ENCODE results near the gene SPATA2. TPM values are rescaled to one million over a fixed set of nuclear protein-coding genes. Genes with fewer than 3 reads are reported as not detected.
A peak's percentile ranks its signal among the peaks of the same experiment; 100 is the strongest.

The SPATA2 gene
- total RNA-seq, 1 experiment from 2014 or later: 8.3 TPM

DNA sequence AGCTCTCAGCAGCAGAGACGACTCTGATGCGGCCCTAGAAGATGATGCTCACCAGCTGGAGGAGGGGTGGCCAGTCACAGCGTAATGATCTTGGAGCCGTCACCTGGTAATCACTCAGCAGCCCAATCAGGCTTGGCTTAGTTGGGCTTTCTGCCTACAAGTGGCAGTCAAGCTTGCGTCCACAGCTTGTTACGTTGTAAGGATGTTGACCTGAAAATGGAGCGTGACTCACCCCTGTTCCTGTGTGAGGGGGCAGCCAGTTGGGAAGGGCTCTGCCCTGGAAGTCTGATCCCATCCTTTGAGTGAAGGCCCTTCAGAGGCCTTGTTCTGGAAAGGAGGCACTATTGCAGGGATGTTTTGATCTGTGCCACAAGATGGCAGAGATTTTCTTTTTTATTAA lies 49.8 kb downstream of the SPATA2 start:
- ATAC-seq (peak; percentile 51; the same call in 1 of the 2 replicates), DNase-seq (ENCODE audit: low read depth, low spot score) (no peak)
- ChIA-PET POLR2A (no interaction called here), CTCF (no interaction called here)
- Histone ChIP-seq H3K4me1 (ENCODE audit: control insufficient read depth, insufficient read depth, low read length) (no peaks in the 10 kb centered on the region), H3K27me3 (ENCODE audit: control insufficient read depth, insufficient read depth, low read length) (no peaks in the 10 kb centered on the region), H3K27ac (ENCODE audit: low read length) (no peak overlapping the region), H3K36me3 (ENCODE audit: control insufficient read depth, insufficient read depth, low read length) (no peaks in the 10 kb centered on the region), H3K4me3 (ENCODE audit: low read depth in 2 of 2, low read length in 2 of 2) (no peak overlapping the region), H3K9me3 (ENCODE audit: control insufficient read depth, insufficient read depth, low read depth, low read length) (no peaks in the 10 kb centered on the region)
- no TSS peak for BruUV-seq (replicated peaks)
- no peak for TF ChIP-seq POLR2AphosphoS5 (IDR thresholded peaks at IDR 0.05; ENCODE audit: low read depth, low read length)
- TF ChIP-seq, protein P1, sequence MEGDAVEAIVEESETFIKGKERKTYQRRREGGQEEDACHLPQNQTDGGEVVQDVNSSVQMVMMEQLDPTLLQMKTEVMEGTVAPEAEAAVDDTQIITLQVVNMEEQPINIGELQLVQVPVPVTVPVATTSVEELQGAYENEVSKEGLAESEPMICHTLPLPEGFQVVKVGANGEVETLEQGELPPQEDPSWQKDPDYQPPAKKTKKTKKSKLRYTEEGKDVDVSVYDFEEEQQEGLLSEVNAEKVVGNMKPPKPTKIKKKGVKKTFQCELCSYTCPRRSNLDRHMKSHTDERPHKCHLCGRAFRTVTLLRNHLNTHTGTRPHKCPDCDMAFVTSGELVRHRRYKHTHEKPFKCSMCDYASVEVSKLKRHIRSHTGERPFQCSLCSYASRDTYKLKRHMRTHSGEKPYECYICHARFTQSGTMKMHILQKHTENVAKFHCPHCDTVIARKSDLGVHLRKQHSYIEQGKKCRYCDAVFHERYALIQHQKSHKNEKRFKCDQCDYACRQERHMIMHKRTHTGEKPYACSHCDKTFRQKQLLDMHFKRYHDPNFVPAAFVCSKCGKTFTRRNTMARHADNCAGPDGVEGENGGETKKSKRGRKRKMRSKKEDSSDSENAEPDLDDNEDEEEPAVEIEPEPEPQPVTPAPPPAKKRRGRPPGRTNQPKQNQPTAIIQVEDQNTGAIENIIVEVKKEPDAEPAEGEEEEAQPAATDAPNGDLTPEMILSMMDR (IDR thresholded peaks at IDR 0.05): no peak
- no peak for TF ChIP-seq SIN3A (IDR thresholded peaks at IDR 0.05; ENCODE audit: borderline replicate concordance, insufficient read depth, low read depth, low read length)
- TF ChIP-seq, protein P2, sequence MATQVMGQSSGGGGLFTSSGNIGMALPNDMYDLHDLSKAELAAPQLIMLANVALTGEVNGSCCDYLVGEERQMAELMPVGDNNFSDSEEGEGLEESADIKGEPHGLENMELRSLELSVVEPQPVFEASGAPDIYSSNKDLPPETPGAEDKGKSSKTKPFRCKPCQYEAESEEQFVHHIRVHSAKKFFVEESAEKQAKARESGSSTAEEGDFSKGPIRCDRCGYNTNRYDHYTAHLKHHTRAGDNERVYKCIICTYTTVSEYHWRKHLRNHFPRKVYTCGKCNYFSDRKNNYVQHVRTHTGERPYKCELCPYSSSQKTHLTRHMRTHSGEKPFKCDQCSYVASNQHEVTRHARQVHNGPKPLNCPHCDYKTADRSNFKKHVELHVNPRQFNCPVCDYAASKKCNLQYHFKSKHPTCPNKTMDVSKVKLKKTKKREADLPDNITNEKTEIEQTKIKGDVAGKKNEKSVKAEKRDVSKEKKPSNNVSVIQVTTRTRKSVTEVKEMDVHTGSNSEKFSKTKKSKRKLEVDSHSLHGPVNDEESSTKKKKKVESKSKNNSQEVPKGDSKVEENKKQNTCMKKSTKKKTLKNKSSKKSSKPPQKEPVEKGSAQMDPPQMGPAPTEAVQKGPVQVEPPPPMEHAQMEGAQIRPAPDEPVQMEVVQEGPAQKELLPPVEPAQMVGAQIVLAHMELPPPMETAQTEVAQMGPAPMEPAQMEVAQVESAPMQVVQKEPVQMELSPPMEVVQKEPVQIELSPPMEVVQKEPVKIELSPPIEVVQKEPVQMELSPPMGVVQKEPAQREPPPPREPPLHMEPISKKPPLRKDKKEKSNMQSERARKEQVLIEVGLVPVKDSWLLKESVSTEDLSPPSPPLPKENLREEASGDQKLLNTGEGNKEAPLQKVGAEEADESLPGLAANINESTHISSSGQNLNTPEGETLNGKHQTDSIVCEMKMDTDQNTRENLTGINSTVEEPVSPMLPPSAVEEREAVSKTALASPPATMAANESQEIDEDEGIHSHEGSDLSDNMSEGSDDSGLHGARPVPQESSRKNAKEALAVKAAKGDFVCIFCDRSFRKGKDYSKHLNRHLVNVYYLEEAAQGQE (IDR thresholded peaks at IDR 0.05; ENCODE audit: insufficient read depth in 1 of 2, low read depth in 2 of 2, low read length in 1 of 2): no peak
- TF ChIP-seq TCF7L2 (IDR thresholded peaks at IDR 0.05; ENCODE audit: low read depth, low read length): no peak
- in situ Hi-C loops (cut with HindIII; ENCODE audit: low pct_unique_long_range_greater_than_20kb, low sequenced_read_pairs) (no loop called here), intact Hi-C loops (cut with micrococcal nuclease; ENCODE audit: unreplicated experiment) (no loop called here)

DNA sequence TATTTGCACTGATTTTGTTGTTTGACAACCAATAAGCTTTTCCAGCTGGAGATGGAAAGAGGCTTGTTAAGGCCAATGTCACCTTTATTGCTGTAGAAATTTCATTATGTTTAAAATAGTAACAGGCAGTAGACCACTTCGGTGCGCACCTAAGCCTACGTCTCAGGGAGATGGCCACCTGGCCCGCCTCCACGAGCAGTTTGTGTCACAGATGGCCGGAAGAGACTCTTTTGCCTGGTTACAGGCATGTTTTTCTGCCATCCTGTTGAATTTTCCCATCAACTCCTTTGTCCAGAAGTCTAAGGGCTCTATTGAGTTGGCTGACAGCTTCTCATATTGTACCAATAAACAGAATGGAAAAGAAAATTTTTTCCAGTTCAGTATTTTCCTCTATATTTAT lies 51.7 kb downstream of the SPATA2 start:
- intact Hi-C loops (cut with micrococcal nuclease; ENCODE audit: unreplicated experiment): no loop called here
- H3K27ac ChIP-seq (ENCODE audit: low read length): no peak overlapping the region
- in situ Hi-C loops (cut with HindIII; ENCODE audit: low pct_unique_long_range_greater_than_20kb, low sequenced_read_pairs): no loop called here
- CTCF ChIA-PET: no interaction called here
- H3K4me1 ChIP-seq (ENCODE audit: control insufficient read depth, insufficient read depth, low read length): peaks cover 4% of the 10 kb centered on the region; the same call in 1 of the 2 replicates
- ATAC-seq: no peak
- no peaks in the 10 kb centered on the region for H3K36me3 ChIP-seq (ENCODE audit: control insufficient read depth, insufficient read depth, low read length)
- no peaks in the 10 kb centered on the region for H3K27me3 ChIP-seq (ENCODE audit: control insufficient read depth, insufficient read depth, low read length)
- POLR2A ChIA-PET: no interaction called here
- H3K4me3 ChIP-seq (ENCODE audit: low read depth in 2 of 2, low read length in 2 of 2): no peak overlapping the region
- no peak for DNase-seq (ENCODE audit: low read depth, low spot score)
- no peaks in the 10 kb centered on the region for H3K9me3 ChIP-seq (ENCODE audit: control insufficient read depth, insufficient read depth, low read depth, low read length)
- TF ChIP-seq, protein P2 (IDR thresholded peaks at IDR 0.05; ENCODE audit: insufficient read depth in 1 of 2, low read depth in 2 of 2, low read length in 1 of 2): no peak
- TF ChIP-seq POLR2AphosphoS5 (IDR thresholded peaks at IDR 0.05; ENCODE audit: low read depth, low read length) (no peak), SIN3A (IDR thresholded peaks at IDR 0.05; ENCODE audit: borderline replicate concordance, insufficient read depth, low read depth, low read length) (no peak), TCF7L2 (IDR thresholded peaks at IDR 0.05; ENCODE audit: low read depth, low read length) (no peak)
- TF ChIP-seq, protein P1 (IDR thresholded peaks at IDR 0.05): no peak
- no TSS peak for BruUV-seq (replicated peaks)

Measured in Panc1 (cell line).